Measurements from ENCODE around the gene KCNN2. TPM values are rescaled to one million over a fixed set of nuclear protein-coding genes. Genes with fewer than 3 reads are reported as not detected.

Gene KCNN2
- total RNA-seq, 4 donors from 2014 or later: 0.20 to 0.42 TPM; not detected in 2

DNA sequence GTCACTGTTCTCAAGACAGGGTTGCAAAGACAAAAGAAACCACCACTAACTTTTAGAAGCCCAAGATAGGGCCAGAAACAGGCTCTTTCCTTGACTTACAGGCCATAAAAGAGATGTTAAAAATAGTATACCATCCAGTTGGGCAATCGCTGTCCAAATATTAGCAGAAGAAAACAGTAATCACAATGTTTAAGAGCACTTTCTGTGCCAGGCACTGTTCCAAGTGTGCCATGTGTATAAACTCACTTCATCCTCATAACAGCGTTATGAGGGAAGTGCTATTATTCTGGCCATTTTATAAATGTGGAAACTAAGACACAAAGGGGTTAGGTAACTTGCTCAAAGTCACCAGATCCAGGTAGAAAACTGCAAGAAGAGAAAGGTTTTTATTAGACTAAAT, 111.7 kb downstream of the KCNN2 start:
- WGBS, 2 donors: 73 to 78% methylated on average over 2 of the region's 2 CpGs
- H3K27me3 ChIP-seq: no peaks in the 10 kb centered on the region
- H3K36me3 ChIP-seq: no peaks in the 10 kb centered on the region
- peaks cover 0 to 1% (median 0%) of the 10 kb centered on the region in 4 donors for H3K9me3 ChIP-seq
- H3K4me1 ChIP-seq: no peaks in the 10 kb centered on the region
- H3K27ac ChIP-seq: no peak overlapping the region
- no peak for DNase-seq (ENCODE audit: low spot score in 2 of 2)
- TF ChIP-seq, protein P1, sequence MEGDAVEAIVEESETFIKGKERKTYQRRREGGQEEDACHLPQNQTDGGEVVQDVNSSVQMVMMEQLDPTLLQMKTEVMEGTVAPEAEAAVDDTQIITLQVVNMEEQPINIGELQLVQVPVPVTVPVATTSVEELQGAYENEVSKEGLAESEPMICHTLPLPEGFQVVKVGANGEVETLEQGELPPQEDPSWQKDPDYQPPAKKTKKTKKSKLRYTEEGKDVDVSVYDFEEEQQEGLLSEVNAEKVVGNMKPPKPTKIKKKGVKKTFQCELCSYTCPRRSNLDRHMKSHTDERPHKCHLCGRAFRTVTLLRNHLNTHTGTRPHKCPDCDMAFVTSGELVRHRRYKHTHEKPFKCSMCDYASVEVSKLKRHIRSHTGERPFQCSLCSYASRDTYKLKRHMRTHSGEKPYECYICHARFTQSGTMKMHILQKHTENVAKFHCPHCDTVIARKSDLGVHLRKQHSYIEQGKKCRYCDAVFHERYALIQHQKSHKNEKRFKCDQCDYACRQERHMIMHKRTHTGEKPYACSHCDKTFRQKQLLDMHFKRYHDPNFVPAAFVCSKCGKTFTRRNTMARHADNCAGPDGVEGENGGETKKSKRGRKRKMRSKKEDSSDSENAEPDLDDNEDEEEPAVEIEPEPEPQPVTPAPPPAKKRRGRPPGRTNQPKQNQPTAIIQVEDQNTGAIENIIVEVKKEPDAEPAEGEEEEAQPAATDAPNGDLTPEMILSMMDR (IDR thresholded peaks at IDR 0.05): no peak
- TF ChIP-seq EP300 (IDR thresholded peaks at IDR 0.05) (no peak), POLR2A (IDR thresholded peaks at IDR 0.05) (no peak)
- no peak overlapping the region for H3K4me3 ChIP-seq

DNA sequence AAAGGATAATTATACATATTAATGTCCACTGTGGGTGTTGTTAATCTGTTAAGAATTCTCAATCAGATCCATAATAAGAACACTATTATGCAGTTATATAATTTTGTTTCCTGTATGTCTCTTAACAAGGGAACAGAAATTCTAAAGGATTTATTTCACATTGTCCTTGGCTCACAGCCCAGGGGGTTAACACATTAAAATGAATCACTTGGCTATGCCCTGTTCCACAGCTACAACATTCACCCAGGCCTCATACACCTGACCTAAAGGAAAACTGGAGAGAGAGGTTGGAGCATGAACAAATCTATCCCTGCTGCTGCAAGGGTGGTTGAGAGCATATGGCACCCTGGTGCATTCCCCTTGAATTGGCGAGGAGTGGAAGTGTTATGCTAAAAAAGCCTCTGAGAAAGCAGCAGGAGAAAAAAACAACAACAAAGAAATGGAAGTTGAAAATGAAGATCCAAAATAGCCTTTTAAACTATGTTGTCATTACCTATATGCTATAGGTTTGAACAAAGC, 116.0 kb downstream of the KCNN2 start:
- no peak for DNase-seq (ENCODE audit: low spot score in 2 of 2)
- 59 to 60% methylated on average over 1 of the region's 1 CpG for WGBS, 2 donors

DNA sequence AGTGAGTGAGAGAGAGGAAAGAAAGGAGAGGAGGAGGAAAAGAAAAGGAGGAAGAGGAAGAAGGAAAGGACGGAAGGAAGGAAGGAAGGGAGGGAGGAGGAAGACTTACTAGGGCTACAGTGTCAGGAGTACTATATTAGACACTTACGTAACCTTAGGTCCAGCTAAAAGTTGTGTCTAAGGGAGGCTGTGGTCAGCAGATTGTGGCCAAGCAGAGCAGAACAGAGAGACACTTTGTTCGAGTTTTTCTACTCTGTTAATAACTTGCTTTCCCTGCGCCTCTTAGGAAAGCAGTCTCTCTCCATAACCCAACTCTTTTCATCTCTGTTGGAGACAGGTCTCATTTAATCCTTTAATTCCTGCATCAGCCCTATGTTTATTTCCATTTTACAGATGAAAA, 138.9 kb downstream of the KCNN2 start:
- Histone ChIP-seq H3K27me3 (no peaks in the 10 kb centered on the region), H3K4me1 (no peaks in the 10 kb centered on the region), H3K36me3 (no peaks in the 10 kb centered on the region), H3K9me3 (no peaks in the 10 kb centered on the region), H3K27ac (no peak overlapping the region), H3K4me3 (no peak overlapping the region)
- TF ChIP-seq EP300 (IDR thresholded peaks at IDR 0.05): no peak
- TF ChIP-seq POLR2A (IDR thresholded peaks at IDR 0.05): no peak
- no peak for DNase-seq (ENCODE audit: low spot score in 2 of 2)
- 44 to 46% methylated on average over 4 of the region's 4 CpGs for WGBS, 2 donors

More for the DNA sequence above, 116.0 kb downstream of the KCNN2 start:
- peaks cover 0 to 6% (median 0%) of the 10 kb centered on the region in 4 donors for H3K9me3 ChIP-seq
- no peak overlapping the region for H3K27ac ChIP-seq
- TF ChIP-seq EP300 (IDR thresholded peaks at IDR 0.05): no peak
- TF ChIP-seq POLR2A (IDR thresholded peaks at IDR 0.05): no peak
- TF ChIP-seq, protein P1 (IDR thresholded peaks at IDR 0.05): no peak
- H3K4me1 ChIP-seq: no peaks in the 10 kb centered on the region
- no peaks in the 10 kb centered on the region for H3K36me3 ChIP-seq
- no peaks in the 10 kb centered on the region for H3K27me3 ChIP-seq
- no peak overlapping the region for H3K4me3 ChIP-seq

DNA sequence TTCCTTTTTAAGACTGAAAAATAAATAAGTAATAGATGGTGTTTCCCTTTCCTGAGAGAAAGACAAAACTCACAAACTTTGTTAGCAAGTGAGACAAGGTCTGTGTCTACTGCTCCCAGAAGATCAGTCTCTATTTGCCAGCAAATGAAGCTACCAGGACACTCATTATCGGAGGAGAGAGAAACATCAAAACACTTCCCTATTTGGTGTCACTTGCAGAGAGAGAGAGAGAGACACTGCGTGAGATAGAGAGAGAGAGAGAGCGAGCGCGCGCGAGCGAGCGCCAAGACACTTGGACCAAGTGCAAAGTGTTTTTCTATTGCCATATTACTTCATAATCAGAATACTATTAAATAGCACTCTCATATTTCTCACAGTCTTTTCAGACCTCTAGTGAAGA, 142.7 kb downstream of the KCNN2 start:
- Histone ChIP-seq H3K9me3 (no peaks in the 10 kb centered on the region), H3K4me3 (no peak overlapping the region), H3K4me1 (no peaks in the 10 kb centered on the region), H3K36me3 (no peaks in the 10 kb centered on the region), H3K27ac (no peak overlapping the region), H3K27me3 (no peaks in the 10 kb centered on the region)
- TF ChIP-seq, protein P1 (IDR thresholded peaks at IDR 0.05): no peak
- no peak for TF ChIP-seq POLR2A (IDR thresholded peaks at IDR 0.05)
- no peak for TF ChIP-seq EP300 (IDR thresholded peaks at IDR 0.05)
- DNase-seq (ENCODE audit: low spot score in 2 of 2): no peak
- 84% methylated on average over 9 of the region's 9 CpGs for WGBS, 2 donors

DNA sequence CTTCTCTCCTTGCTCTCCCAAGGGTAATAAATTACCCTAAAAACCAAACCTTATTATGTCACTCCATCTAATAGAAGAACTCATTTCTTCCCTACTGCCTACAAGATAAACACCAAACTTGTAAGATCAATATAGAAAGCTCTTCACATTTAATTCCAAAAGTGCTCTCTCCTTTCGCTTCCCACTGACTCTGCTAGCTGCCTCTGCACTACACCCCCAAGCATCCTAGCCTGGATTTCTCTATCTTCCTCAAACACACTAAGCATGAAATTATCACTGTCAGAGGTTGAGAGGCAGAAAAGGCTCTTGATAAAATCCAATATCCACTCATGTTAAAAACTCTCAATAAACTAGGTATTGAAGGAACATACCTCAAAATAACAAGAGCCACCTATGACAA, 162.4 kb downstream of the KCNN2 start:
- TF ChIP-seq EP300 (IDR thresholded peaks at IDR 0.05): no peak
- TF ChIP-seq, protein P1 (IDR thresholded peaks at IDR 0.05): no peak
- TF ChIP-seq POLR2A (IDR thresholded peaks at IDR 0.05): no peak
- Histone ChIP-seq H3K36me3 (no peaks in the 10 kb centered on the region), H3K27me3 (no peaks in the 10 kb centered on the region), H3K27ac (no peak overlapping the region), H3K4me1 (no peaks in the 10 kb centered on the region), H3K4me3 (no peak overlapping the region), H3K9me3 (peaks cover 0 to 7% (median 0%) of the 10 kb centered on the region in 4 donors)
- no peak for DNase-seq (ENCODE audit: low spot score in 2 of 2)
- 90 to 97% methylated on average over 1 of the region's 1 CpG for WGBS, 2 donors

DNA sequence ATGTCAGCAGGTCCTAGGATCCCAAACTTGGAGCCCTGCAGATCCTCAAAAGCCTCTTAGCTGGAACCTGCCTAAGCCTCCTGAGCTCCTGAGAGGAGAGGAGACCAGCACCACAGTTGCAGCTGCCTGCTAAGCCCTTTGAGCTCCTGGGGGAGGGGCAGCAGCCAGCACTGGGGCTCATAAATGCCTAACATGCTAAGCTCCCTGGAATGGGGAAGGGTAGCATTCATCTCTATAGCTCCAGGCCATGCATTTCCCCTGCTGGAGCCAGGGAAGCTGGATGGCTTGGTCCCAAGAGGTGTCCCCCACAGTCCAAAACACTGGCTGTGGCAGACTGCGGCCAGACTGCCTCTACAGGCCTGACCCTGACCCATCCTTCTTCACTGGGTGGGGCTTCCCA, 182.7 kb downstream of the KCNN2 start:
- no peak overlapping the region for H3K4me3 ChIP-seq
- no peak for DNase-seq (ENCODE audit: low spot score in 2 of 2)
- H3K27me3 ChIP-seq: no peaks in the 10 kb centered on the region
- H3K9me3 ChIP-seq: peaks cover 0 to 5% (median 0%) of the 10 kb centered on the region in 4 donors
- TF ChIP-seq POLR2A (IDR thresholded peaks at IDR 0.05) (no peak), EP300 (IDR thresholded peaks at IDR 0.05) (no peak)
- TF ChIP-seq, protein P1 (IDR thresholded peaks at IDR 0.05): no peak
- H3K36me3 ChIP-seq: no peaks in the 10 kb centered on the region
- WGBS, 2 donors: 67 to 82% methylated on average over 1 of the region's 1 CpG
- H3K27ac ChIP-seq: no peak overlapping the region
- no peaks in the 10 kb centered on the region for H3K4me1 ChIP-seq

Data from tibial nerve (tissue), 4 donors.